ENCODE measurements around the gene C14orf132.

C14orf132 gene

DNA sequence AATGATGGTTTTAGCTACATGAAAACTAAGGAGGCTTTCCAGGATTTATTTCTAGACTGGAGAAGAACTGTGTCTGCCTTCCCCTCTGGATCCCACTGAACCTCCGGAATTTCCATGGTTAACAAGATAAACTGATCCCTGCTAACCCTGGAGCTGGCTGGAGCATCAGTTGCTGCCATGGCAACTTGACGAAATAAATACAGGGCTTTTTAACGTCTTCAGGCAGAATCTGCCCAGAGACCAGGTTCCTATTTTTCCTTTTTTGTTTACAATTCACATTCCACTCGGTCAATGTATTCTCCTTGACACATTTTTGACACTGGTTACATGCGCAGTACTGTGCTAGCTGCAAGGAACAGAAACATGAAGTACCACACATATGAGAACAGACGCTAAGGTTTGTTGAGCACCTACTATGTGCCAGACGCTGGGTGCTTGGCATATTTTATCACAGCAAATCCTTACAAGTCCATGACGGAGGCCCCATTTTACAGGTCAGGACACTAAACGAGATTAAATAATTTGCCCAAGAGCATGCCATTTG, 1.7 kb downstream of the C14orf132 start:
- DNase-seq, result no peak

DNA sequence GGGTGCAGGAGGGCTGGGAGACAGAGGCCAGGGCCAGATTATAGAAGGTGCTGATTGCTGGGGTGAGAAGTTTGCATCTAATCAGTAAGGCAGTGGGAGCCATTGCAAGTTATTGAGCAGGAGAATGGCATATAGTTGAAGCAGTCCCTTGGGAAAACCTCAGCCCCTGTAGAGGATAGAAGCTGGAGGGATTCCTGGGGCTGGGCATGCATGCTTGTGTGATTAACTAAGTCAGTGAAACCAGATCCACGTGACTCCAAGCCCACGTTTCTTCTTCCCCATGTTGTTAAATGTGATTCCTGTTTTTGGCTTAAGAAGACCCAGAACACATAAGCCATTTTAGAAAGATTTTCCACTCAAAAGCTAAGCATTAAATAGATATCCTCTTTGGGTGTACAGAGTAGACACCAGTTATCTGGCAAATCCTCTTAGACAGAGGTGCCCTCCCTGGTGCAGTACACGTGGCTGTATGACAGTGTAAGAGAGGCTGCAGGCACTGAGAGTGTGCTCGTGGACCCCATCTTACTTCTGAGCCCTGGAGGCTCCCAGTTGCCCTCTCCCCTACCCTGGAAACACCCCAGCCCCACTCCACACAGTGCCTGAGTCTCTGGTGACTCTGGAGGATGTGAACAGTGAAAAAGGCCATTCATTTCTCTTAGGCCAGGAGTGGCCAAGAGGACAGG, 3.2 kb downstream of the C14orf132 start:
- DNase-seq, result no peak

DNA sequence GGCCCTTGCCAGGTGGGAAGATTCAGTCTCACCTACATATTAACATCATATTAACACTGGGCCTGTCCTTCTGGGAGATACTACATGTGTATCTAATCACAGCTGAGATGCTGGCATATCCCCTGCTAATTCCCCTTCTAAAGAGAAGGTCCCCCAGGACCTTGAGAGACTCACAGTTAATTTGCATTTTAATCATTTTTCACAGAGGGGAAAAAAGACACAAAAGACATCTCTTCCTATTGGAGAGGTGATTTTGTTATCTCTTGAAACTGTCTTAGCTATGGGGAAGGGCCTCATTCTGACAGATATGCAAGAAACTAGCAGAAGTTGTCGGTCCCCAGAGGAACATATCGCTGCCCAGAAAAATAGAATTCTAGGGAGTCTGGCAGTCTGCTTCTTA, 7.5 kb downstream of the C14orf132 start:
- DNase-seq, result no peak

DNA sequence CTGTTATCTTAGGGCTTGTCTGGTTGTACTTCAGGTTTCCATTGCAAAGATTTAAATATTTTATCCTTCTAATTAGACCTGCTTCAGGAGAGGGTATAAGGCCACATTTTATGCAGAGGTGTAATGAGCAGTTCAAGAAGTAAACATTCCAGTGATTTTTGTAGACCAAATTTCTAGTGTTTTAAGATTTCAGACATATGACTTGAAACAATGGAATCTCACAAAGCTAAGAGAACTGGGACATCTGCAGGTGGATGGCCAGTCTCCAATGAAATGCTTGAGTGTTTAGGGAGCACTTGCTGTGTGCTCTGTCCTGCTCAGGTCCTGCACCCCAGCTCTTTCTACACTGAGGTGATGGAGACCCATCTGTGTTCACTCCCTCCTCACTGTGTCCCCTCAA, 7.9 kb downstream of the C14orf132 start:
- no peak for DNase-seq

DNA sequence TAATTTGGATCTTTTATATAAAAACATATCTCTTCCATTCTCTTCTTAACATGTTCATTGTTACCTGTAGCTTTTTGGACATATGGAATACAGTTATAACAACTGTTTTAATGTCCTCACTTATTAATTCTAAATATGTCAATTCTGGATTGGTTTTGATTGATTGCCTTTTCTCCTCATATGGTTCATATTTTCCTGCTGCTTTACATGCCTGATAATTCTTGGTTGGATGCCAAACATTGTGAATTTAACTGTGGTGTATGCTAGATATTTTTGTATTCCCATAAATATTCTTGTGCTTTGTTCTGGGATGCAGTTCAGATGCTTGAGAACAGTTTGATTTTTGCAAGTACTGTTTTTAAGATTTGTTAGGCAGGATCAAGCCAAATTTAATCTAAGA, 10.8 kb downstream of the C14orf132 start:
- DNase-seq, result no peak

DNA sequence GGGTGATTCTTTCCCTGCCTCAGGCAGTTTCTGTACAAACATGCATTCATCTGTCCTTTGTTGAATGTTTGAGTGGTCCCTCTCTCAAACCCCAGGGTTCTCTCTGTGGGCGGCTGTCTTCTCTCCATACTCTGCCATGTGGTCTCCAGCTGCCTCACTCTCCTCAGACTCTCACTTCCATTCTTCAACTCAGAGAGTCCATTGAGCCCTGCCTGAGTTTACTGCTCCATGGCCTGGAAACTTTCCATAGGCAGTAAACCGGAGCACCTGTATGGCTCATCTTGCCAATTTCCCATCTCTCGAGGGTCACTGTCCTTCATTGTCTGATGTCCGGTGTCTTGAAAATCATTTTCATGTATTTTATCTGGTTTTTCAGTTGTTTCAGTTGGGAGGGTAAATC, 11.3 kb downstream of the C14orf132 start:
- DNase-seq, result no peak

DNA sequence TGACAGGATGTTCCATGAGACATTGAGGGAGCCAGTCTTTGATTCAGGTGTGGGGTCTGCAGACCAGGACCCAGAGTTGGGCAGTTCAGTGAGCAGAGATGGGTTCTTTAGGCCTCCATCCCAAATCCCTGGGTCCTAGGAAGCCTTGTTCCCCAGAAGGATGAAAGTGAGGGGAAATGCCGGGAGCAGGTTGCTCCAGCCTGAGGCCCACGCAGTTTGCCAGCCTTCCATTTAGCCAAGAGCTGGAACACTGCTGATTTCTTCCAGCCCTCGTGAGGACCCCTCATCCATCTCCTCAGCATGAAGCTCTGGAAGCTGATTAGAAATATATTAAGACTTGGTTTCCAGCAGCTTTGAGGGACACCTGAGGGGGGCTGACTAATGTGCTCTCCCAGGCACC, 12.1 kb downstream of the C14orf132 start:
- DNase-seq, result no peak

DNA sequence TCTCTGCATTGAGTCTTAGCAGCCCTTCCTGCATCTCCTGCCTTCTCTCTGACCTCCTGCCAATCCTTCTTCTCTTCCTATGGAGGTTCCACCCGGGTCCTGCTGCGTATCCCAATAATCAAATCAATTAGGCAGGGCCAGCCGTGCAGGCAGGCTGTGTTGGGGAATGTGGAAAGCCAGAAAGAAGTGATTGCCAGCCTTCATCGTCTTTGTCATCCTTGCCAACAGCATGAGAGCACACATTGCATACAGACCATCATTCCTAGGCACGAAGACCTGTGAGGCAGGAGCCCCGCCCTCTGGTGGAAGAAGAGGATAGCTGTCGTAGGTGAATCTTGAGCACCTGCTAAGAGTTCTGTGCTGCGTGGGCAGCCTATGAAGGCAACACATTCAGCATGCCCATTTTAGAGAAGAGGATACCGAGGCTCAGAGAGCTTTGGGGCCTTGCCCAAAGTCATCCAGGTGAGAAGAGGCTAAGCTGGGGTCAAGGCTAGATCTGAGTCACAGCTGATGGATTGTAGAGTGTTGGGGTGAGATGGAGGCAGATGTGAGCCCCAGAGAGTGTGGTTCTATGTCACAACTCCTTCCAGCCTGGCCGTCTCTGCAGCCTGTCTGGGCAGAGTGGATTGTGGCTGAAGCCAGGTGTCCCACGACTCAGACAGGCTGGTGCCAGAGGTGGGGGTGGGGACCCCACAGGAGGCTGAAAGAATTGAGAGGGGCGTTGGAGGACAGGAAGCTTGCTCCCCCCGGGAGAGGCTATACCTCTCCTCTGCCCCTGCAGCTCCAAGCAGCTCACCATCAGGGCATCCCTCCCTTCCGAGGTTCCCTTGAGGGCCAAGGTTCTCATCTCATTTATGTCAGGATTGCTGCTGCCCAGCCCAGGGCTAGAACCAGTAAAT, 12.7 kb downstream of the C14orf132 start:
- no peak for DNase-seq

DNA sequence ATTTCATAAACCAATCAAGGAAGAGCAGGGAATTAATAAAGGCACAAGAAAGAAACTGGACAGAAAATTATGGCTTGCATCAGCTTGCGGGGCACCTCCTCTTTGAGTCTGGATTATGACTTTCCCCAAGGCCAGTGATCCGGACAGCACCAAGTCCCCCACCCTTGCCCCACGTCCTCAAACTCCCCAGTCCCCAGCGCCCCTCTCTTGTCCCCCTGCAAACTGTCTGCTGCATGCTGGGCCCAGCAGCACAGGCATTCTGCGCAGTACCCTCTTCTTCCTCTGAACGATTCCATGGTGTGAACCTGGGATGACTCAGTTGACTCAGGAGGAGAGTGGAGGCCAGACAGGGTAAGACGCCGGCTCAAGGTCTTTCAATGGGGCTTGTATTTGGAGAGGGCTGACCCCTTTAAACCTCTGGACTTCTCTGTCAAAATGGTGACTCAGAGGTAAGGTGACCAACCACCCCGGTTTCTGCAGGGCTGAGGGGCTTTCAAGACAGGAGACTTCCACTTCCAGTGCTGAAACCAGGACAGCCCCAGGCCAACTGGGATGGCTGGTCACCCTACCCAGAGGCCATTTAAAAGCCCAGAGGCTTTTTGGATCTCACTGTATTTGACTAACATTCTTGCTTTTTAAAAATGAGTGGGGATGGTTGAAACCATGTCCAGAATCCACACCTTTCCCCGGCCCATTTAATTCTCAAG, 13.5 kb downstream of the C14orf132 start:
- DNase-seq, result no peak

DNA sequence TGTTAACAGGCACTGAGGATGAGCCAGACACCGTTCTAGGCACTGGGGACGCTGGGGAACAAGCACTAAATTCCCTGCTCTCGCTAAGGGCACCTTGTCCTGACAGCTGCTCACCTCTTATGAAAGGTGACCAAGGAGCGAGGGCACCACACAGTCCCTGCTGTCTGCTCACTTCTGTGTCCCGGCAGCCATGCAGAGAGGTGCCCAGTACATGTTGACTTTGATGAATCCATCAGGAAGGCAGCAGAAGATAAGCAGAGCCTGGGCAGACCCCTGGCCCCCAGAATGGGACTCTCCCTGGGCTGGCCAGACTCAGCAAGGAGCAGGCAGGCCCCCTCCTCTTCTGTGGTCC, 14.1 kb downstream of the C14orf132 start:
- DNase-seq, result no peak

DNA sequence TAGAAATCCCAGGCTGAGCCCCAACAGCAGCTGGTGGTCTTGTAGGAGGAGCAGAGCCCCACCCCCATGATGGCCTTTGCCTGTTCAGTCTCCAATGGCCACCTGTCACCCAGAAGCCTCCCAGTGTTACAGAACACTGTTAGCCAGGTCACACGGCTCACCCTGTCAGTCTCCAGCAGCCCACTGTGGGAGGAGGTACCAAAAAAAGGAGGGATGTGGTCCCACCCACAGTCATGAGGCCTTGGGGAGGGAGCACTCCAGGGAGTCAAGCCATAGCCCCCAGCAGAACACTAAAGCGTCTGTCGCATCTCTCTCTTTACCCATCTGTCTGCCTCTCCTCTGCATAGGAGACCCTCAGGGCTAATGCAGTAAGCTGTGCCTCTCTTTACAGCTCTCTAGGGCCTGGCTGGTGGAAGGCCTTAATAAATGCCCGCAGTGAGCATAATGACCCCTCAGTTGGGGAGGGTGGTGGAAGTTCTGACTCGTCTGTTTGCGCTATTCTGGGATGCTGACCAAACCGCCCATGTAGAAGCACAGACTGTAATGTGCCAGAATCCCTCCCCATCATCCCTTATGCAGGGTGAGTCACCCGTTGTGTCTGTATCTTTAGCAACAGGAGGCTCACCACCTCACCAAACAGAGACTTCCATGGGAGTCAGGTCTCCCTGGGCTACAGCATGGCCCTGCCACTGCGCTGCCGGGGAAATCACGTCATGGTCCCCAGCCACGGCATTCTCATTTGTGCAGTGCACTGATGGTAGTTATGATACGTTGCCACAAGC, 14.6 kb downstream of the C14orf132 start:
- DNase-seq, result no peak

DNA sequence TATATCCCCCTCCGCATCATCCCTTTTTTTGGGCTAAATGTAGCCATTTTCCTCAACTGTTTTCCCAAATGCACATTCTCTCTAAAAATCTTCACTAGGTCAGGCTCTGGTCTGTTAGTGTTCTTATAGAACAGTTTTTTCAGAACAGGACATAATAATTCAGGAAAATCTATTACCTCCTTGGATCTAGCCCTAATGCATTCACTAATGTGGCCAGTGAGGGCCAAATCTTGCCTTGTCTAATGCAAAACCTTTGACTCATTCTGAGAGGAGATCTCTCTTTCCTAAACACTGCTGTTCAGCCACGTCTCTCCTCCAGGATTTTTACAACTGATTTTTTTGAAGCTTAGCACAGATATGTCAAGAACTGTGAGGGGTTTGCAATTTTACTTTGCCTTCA, 15.5 kb downstream of the C14orf132 start:
- DNase-seq, result no peak

DNA sequence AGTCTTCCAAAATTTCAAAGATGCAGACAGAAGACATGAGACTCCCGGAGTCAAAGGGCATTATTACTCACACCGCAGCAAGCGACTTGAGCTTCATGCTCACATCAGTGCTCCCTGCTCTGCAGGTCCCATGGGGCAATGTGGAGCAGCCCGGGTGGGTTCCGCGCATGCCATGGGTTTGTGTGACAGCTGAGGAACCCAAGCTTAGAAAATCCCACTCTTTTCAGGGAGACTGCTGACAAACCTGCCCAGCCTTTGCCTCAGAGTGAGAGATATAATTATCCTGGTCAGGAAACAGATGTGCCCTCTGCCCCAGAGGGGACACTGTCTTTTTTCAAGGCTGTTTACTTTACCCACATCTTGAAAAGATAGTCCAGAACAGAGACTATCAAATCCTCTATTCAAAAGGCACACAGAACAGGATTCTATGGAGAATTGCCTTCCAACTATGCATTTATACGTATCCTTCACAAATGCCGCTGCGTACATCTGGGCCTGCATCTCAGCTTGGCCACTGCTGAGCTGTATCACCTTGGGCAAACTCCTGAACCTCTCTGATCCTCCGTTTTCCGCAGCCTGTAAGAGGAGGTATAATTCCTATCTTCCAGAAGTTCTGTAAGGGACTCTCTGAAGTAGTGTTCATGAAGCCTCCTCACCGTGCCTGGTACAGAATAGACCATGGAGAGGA, 16.0 kb downstream of the C14orf132 start:
- no peak for DNase-seq

DNA sequence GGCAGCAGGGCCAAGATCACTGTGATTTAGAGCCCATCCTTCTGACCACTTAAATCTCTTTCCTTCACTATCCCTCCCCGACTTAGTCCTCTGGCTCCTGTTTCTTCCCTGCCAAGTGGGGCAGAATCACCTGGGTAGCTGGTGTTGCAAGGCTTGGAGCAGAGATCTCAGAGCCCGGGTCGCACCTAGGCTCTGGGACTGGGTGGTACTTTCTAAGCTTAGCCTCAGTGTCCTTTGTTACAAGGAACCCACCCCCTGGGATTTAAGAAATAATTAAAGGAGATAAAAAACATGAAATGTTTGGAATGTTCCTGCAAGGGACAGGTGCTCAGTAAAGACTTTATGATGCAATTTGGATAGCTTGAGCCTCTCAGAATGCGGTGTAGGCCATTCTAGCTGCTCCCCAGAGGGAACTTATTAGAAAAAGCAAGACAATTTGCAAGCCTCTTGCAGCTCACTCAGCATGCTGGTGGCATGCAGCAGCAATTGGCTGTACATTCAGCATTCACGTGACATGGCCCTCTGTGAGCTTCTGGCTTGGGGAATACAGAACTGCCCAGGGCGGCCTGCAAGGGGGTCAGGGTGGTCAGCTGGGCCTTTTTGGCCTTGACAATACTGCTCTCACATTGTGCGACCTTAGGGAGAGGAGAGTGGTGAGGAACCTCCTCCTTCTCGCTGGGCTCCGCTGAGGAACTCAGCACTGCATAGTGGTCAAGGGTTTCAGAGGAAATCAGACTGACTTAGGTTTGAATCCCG, 16.8 kb downstream of the C14orf132 start:
- no peak for DNase-seq

DNA sequence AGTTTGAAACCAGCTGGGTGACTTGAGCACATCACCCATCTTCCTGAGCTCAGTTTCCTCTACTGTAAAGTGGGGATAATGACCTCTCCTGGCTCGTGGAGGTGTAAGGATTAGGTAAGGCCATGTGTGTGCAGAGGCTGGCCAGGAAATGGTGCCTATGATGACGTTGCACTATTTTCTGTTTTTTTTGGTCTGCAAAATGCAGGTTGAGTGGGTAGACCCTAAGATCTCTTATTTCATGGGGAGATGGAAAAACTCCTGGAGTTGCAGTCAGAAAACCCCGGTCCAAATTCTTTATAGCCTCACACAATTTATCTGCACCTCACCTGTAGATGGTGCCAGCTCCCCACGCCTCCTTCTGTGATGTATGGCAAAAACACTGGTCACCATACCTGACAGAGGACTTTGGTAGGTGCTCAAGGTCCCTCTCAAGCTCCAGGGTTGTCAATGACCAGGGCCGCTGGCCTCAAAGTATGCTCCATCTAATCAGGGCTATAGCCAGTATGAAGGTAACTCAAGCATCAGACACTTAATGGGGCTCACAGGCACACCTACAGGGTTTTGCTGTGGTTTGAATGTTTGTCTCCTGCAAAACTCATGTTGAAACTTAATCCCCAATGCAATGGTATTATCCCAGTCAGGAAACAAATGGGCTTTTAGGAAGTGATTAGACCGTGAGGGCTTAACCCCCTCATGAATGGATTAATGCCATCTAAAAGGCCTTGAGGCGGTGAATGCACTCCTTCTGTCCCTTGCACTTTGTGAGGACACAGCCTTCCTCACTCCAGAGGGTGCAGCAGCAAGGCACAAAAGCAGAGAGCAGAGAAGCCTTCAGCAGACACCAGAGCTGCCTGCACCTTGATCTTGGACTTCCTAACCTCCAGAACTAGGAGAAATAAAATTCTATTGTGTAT, 17.6 kb downstream of the C14orf132 start:
- DNase-seq, result no peak

DNA sequence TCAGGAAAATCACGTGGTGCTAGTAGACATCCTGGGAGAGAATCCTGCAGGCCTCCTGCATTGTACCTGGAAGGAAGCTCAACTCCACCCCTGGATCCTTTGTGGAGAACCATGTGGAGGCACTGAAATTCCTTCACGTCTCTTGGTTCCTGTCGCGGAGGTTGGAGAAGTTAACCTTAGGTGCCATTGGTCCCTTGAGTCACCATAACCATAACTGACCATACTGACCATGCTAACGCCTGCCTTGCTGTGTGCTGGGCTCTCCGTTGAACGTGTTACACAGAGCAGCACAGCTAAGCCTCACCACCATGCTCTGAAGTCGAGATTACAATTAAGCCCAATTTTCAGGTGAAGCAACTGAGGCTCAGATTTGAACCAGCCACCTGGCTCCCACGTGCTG, 18.6 kb downstream of the C14orf132 start:
- no peak for DNase-seq

DNA sequence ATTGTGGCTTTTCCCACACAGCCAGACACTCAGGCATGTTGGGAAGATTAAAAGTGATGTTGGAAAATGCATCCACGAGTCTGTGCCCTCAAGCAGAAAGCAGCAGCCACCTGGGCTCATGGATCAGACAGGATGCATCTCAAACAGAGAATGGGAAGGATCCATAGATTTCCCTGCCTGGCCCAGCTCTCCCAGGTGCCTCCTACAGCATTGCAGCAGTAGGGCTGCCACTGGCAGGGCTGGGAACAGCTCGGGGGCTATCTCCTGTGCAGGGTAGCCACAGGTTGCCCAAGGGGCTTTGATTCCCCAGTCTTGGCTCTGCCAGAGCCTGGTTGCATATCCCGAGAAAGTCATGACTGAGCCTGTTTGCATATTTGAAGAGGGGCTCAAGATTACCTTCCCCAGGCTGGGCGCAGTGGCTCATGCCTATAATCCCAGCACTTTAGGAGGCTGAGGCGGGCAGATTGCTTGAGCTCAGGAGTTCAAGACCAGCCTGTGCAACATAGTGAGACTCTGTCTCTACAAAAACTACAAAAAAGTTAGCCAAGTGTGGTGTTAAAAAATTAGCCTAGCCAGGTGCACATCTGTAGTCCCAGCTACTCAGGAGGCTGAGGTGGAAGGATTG, 19.5 kb downstream of the C14orf132 start:
- DNase-seq, result no peak

DNA sequence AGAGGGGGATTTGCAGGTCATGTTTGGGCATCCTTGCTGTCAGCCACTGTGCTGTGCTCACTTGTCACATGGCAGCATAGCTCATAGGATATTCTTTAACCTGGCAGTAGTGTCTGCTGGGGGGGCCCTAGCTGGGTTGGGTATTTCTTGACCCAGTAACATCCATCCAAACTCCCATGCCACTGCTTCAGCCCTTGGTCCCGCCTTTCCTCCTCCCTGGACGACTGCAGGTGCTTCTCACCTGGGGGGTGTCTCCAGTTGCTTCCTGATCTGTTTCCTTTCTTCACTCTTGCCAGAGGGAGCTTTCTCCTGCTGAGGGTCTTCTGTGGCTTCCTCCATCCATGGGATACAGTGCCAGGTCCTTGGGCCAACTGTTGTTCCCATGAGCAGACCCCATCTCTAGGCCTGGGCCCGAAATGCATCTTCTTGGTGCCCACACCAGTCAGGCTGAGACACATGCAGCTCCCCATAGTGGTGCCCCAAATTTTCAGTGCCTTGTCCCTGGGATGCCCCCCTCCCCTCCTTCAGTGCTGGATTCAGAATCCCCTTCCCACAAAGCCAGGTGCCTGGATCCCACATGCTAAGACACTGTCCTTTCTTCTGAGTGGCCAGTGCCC, 20.5 kb downstream of the C14orf132 start:
- DNase-seq, result no peak

Measured in CD4-positive, alpha-beta T cell treated with Interleukin-15 for 1 hour (primary cell).